ENCODE data around the gene MAP3K2. TPM values are rescaled to one million over a fixed set of nuclear protein-coding genes. Genes with fewer than 3 reads are reported as not detected.

Gene MAP3K2
- total and polyA plus RNA-seq, 2 experiments from 2014 or later = 10.2 to 23.5 TPM

DNA sequence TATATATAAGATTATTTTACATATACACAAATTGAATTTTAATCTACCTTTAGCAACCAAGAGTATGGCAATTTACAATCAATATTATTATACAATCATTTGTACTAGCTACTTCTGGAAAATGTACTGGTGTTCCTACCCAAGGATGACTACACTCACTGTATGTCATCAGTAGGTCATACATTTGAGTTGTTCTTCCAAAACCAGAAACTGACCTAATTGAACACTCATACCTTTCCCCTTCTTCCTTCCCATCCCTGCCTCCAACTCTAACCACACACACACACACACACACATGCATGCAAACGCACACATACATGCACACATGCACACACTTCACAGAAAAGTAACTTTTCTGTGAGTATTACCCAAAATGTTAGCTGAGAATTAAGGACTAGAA lies 85.6 kb downstream of the MAP3K2 start:
- H3K4me3 ChIP-seq = no peak overlapping the region
- no peak overlapping the region for H3K4me2 ChIP-seq
- no peaks in the 10 kb centered on the region for H3K4me1 ChIP-seq (ENCODE audit: insufficient read depth)
- no peaks in the 10 kb centered on the region; the same call in 1 of the 2 replicates for H4K20me1 ChIP-seq (replicated peaks; ENCODE audit: insufficient read depth)
- H3K27me3 ChIP-seq (ENCODE audit: insufficient read depth) = no peaks in the 10 kb centered on the region
- no peaks in the 10 kb centered on the region for H3F3A ChIP-seq (replicated peaks; ENCODE audit: low read depth)
- TF ChIP-seq, protein P1, sequence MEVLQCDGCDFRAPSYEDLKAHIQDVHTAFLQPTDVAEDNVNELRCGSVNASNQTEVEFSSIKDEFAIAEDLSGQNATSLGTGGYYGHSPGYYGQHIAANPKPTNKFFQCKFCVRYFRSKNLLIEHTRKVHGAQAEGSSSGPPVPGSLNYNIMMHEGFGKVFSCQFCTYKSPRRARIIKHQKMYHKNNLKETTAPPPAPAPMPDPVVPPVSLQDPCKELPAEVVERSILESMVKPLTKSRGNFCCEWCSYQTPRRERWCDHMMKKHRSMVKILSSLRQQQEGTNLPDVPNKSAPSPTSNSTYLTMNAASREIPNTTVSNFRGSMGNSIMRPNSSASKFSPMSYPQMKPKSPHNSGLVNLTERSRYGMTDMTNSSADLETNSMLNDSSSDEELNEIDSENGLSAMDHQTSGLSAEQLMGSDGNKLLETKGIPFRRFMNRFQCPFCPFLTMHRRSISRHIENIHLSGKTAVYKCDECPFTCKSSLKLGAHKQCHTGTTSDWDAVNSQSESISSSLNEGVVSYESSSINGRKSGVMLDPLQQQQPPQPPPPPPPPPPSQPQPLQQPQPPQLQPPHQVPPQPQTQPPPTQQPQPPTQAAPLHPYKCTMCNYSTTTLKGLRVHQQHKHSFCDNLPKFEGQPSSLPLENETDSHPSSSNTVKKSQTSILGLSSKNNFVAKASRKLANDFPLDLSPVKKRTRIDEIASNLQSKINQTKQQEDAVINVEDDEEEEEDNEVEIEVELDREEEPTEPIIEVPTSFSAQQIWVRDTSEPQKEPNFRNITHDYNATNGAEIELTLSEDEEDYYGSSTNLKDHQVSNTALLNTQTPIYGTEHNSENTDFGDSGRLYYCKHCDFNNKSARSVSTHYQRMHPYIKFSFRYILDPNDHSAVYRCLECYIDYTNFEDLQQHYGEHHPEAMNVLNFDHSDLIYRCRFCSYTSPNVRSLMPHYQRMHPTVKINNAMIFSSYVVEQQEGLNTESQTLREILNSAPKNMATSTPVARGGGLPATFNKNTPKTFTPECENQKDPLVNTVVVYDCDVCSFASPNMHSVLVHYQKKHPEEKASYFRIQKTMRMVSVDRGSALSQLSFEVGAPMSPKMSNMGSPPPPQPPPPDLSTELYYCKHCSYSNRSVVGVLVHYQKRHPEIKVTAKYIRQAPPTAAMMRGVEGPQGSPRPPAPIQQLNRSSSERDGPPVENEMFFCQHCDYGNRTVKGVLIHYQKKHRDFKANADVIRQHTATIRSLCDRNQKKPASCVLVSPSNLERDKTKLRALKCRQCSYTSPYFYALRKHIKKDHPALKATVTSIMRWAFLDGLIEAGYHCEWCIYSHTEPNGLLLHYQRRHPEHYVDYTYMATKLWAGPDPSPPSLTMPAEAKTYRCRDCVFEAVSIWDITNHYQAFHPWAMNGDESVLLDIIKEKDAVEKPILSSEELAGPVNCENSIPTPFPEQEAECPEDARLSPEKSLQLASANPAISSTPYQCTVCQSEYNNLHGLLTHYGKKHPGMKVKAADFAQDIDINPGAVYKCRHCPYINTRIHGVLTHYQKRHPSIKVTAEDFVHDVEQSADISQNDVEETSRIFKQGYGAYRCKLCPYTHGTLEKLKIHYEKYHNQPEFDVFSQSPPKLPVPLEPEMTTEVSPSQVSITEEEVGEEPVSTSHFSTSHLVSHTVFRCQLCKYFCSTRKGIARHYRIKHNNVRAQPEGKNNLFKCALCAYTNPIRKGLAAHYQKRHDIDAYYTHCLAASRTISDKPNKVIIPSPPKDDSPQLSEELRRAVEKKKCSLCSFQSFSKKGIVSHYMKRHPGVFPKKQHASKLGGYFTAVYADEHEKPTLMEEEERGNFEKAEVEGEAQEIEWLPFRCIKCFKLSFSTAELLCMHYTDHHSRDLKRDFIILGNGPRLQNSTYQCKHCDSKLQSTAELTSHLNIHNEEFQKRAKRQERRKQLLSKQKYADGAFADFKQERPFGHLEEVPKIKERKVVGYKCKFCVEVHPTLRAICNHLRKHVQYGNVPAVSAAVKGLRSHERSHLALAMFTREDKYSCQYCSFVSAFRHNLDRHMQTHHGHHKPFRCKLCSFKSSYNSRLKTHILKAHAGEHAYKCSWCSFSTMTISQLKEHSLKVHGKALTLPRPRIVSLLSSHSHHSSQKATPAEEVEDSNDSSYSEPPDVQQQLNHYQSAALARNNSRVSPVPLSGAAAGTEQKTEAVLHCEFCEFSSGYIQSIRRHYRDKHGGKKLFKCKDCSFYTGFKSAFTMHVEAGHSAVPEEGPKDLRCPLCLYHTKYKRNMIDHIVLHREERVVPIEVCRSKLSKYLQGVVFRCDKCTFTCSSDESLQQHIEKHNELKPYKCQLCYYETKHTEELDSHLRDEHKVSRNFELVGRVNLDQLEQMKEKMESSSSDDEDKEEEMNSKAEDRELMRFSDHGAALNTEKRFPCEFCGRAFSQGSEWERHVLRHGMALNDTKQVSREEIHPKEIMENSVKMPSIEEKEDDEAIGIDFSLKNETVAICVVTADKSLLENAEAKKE (CRISPR knock-in tag; IDR thresholded peaks at IDR 0.05) = no peak
- TF ChIP-seq STAT1 (IDR thresholded peaks at IDR 0.05; ENCODE audit: unreplicated experiment) (no peak), NANOG (IDR thresholded peaks at IDR 0.05; ENCODE audit: borderline replicate concordance) (no peak), POLR2AphosphoS5 (IDR thresholded peaks at IDR 0.05; ENCODE audit: low read depth) (no peak), EZH2phosphoT487 (IDR thresholded peaks at IDR 0.05; ENCODE audit: unreplicated experiment) (no peak), JUNB (IDR thresholded peaks at IDR 0.05; ENCODE audit: unreplicated experiment) (no peak), ZNF114 (CRISPR knock-in tag; IDR thresholded peaks at IDR 0.05) (no peak), EZH2 (IDR thresholded peaks at IDR 0.05; ENCODE audit: low read depth, unreplicated experiment) (no peak), ZNF331 (CRISPR knock-in tag; IDR thresholded peaks at IDR 0.05; ENCODE audit: low read depth) (no peak), CREB1 (CRISPR knock-in tag; IDR thresholded peaks at IDR 0.05; ENCODE audit: low read depth) (no peak)
- TF ChIP-seq, protein P2, sequence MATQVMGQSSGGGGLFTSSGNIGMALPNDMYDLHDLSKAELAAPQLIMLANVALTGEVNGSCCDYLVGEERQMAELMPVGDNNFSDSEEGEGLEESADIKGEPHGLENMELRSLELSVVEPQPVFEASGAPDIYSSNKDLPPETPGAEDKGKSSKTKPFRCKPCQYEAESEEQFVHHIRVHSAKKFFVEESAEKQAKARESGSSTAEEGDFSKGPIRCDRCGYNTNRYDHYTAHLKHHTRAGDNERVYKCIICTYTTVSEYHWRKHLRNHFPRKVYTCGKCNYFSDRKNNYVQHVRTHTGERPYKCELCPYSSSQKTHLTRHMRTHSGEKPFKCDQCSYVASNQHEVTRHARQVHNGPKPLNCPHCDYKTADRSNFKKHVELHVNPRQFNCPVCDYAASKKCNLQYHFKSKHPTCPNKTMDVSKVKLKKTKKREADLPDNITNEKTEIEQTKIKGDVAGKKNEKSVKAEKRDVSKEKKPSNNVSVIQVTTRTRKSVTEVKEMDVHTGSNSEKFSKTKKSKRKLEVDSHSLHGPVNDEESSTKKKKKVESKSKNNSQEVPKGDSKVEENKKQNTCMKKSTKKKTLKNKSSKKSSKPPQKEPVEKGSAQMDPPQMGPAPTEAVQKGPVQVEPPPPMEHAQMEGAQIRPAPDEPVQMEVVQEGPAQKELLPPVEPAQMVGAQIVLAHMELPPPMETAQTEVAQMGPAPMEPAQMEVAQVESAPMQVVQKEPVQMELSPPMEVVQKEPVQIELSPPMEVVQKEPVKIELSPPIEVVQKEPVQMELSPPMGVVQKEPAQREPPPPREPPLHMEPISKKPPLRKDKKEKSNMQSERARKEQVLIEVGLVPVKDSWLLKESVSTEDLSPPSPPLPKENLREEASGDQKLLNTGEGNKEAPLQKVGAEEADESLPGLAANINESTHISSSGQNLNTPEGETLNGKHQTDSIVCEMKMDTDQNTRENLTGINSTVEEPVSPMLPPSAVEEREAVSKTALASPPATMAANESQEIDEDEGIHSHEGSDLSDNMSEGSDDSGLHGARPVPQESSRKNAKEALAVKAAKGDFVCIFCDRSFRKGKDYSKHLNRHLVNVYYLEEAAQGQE (IDR thresholded peaks at IDR 0.05; ENCODE audit: unreplicated experiment) = no peak
- TF ChIP-seq, protein P3, sequence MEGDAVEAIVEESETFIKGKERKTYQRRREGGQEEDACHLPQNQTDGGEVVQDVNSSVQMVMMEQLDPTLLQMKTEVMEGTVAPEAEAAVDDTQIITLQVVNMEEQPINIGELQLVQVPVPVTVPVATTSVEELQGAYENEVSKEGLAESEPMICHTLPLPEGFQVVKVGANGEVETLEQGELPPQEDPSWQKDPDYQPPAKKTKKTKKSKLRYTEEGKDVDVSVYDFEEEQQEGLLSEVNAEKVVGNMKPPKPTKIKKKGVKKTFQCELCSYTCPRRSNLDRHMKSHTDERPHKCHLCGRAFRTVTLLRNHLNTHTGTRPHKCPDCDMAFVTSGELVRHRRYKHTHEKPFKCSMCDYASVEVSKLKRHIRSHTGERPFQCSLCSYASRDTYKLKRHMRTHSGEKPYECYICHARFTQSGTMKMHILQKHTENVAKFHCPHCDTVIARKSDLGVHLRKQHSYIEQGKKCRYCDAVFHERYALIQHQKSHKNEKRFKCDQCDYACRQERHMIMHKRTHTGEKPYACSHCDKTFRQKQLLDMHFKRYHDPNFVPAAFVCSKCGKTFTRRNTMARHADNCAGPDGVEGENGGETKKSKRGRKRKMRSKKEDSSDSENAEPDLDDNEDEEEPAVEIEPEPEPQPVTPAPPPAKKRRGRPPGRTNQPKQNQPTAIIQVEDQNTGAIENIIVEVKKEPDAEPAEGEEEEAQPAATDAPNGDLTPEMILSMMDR (conservative IDR thresholded peaks at IDR 0.05; ENCODE audit: low read depth in 2 of 2) = no peak
- TF ChIP-seq, protein P4, sequence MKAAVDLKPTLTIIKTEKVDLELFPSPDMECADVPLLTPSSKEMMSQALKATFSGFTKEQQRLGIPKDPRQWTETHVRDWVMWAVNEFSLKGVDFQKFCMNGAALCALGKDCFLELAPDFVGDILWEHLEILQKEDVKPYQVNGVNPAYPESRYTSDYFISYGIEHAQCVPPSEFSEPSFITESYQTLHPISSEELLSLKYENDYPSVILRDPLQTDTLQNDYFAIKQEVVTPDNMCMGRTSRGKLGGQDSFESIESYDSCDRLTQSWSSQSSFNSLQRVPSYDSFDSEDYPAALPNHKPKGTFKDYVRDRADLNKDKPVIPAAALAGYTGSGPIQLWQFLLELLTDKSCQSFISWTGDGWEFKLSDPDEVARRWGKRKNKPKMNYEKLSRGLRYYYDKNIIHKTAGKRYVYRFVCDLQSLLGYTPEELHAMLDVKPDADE (IDR thresholded peaks at IDR 0.05) = no peak
- H3K9me3 Mint-ChIP-seq = no peaks in the 10 kb centered on the region
- ATAC-seq = no peak
- peaks cover 3% of the 10 kb centered on the region for H3K27me3 Mint-ChIP-seq (ENCODE audit: insufficient read depth, low read depth, poor library complexity)
- no peak overlapping the region for H3K27ac Mint-ChIP-seq
- no peaks in the 10 kb centered on the region; the same call in 2 of the 3 replicates for H3K36me3 Mint-ChIP-seq (ENCODE audit: low read depth)
- no peak for DNase-seq (ENCODE audit: low spot score)
- H3K27ac ChIP-seq (ENCODE audit: low read depth) = no peak overlapping the region
- no peaks in the 10 kb centered on the region for H3K79me2 ChIP-seq (replicated peaks; ENCODE audit: insufficient read depth)
- no peaks in the 10 kb centered on the region for H3K4me1 Mint-ChIP-seq
- H3K36me3 ChIP-seq (ENCODE audit: insufficient read depth) = no peaks in the 10 kb centered on the region
- H3K4me3 Mint-ChIP-seq = no peak overlapping the region
- no peaks in the 10 kb centered on the region for H3K9me2 ChIP-seq (ENCODE audit: insufficient read depth)
- H2AFZ ChIP-seq = no peak overlapping the region
